A673 (cell line): ENCODE results near the gene ZNF486. TPM values are rescaled to one million over a fixed set of nuclear protein-coding genes. Genes with fewer than 3 reads are reported as not detected.
"Not testable (repeated sequence)": the region's sequence is repeated elsewhere in the genome, so short reads cannot be mapped to it uniquely, and the experiment has no call there.

ENCODE experiments used
- BruUV-seq: library from RNA; stranded (reverse); fragments of 400-500 nt; replicated peaks from 2 replicates; lab custom pipeline; 2021; lab: Mats Ljungman, UMichigan
- CTCF ChIA-PET: fragments of 300-600 bp; sonication (Branson Sonifier 250); formaldehyde crosslinking; loops from one replicate; lab custom pipeline; 2022; ENCODE audit warnings: antibody characterized with exemption; lab: Charles Lee
- POLR2A ChIA-PET: fragments of 300-600 bp; sonication (Branson Sonifier 250); formaldehyde crosslinking; loops from one replicate; lab custom pipeline; 2022; ENCODE audit warnings: antibody characterized with exemption; ENCODE audit not compliant: low non-redundant PET; lab: Charles Lee
- DNase-seq: peaks from one replicate; pipeline ENCODE4 v3.0.0-alpha.2; 2015; ENCODE audit warnings: low spot score
- H3K27ac ChIP-seq: fragments of 200-600 bp; sonication (generic); 2 replicates; pipeline ENCODE4 v1.5.1; 2016; ENCODE audit warnings: mixed run types, low read depth, mild to moderate bottlenecking, mixed read lengths, antibody characterized with exemption, low read length; ENCODE audit not compliant: poor library complexity, severe bottlenecking
- H3K27me3 ChIP-seq: fragments of 200-600 bp; sonication (generic); replicated peaks from 2 replicates; pipeline ENCODE4 v1.6.1; 2017; ENCODE audit warnings: mixed run types, low read depth, mild to moderate bottlenecking, mixed read lengths, antibody characterized with exemption, low read length; ENCODE audit not compliant: insufficient read depth, poor library complexity
- H3K36me3 ChIP-seq: fragments of 200-600 bp; sonication (generic); 2 replicates; pipeline ENCODE4 v1.6.1; 2016; ENCODE audit warnings: mixed run types, mild to moderate bottlenecking, mixed read lengths, antibody characterized with exemption, low read length; ENCODE audit not compliant: insufficient read depth, poor library complexity, severe bottlenecking
- H3K4me1 ChIP-seq: fragments of 200-600 bp; sonication (generic); 2 replicates; pipeline ENCODE4 v1.6.1; 2017; ENCODE audit warnings: mixed run types, mild to moderate bottlenecking, mixed read lengths, antibody characterized with exemption, low read length; ENCODE audit not compliant: insufficient read depth, poor library complexity, severe bottlenecking
- H3K4me3 ChIP-seq: fragments of 200-600 bp; sonication (generic); 2 replicates; pipeline ENCODE4 v1.5.1; 2016; ENCODE audit warnings: low read depth, mixed run types, mild to moderate bottlenecking, mixed read lengths, low read length; ENCODE audit not compliant: poor library complexity, severe bottlenecking
- H3K9me3 ChIP-seq: fragments of 200-600 bp; sonication (generic); 2 replicates; pipeline ENCODE4 v1.6.1; 2016; ENCODE audit warnings: mixed run types, low read depth, mild to moderate bottlenecking, mixed read lengths, antibody characterized with exemption, low read length; ENCODE audit not compliant: poor library complexity, severe bottlenecking
- CTCF ChIP-seq: fragments of 300-800, 200-600 bp; sonication (generic); conservative IDR thresholded peaks from 2 replicates; pipeline ENCODE4 v1.5.1; 2017; ENCODE audit warnings: low read depth, mild to moderate bottlenecking, antibody characterized with exemption, low read length, moderate library complexity, mixed read lengths
- EZH2 ChIP-seq: fragments of 200-600 bp; sonication (generic); IDR thresholded peaks from 2 replicates; pipeline ENCODE4 v1.6.1; 2017; ENCODE audit warnings: borderline replicate concordance, low read depth, mild to moderate bottlenecking, mixed read lengths, antibody characterized with exemption, low read length; ENCODE audit not compliant: poor library complexity, severe bottlenecking
- intact Hi-C: fragments of 100-400 bp; cut with micrococcal nuclease; formaldehyde crosslinking; loops from one replicate; pipeline ENCODE4 v1.10.0; 2022; ENCODE audit not compliant: unreplicated experiment
- total RNA-seq: library from RNA; stranded (reverse); gene quantifications from 2 replicates; pipeline ENCODE4 v1.2.3, GENCODE V29; 2021

The ZNF486 gene
- total RNA-seq, 1 experiment from 2014 or later = 0.92 TPM

DNA sequence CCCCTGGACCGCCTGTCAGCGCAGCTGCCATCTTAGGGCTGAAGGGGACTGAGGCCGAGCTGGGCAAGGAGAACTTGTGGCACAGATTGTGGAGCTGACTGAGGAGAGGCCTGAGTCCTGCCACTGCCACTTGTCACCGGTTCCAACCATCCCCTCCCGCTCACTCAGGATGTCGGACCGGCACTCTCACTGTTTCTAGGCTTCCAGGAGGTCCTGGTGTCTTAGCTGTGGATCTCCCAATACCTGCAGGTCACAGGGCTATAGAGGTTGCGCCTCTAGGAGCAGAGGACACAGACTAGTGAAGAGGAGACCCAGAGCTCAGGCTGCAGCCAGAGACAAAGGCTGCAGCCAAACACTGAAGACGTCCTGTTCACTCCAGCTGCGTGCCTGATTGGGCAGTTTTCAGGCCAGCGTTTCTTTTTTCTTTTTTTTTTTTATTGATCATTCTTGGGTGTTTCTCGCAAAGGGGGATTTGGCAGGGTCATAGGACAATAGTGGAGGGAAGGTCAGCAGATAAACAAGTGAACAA lies 15.3 kb upstream of the ZNF486 start:
- no TSS peak for BruUV-seq
- POLR2A ChIA-PET = no interaction called here
- Histone ChIP-seq H3K4me3 (no peak overlapping the region), H3K27me3 (no peaks in the 10 kb centered on the region), H3K9me3 (peaks cover 15% of the 10 kb centered on the region), H3K27ac (no peak overlapping the region), H3K36me3 (no peaks in the 10 kb centered on the region), H3K4me1 (no peaks in the 10 kb centered on the region)
- intact Hi-C loops = no loop called here
- CTCF ChIA-PET = no interaction called here
- no peak for DNase-seq
- no peak for TF ChIP-seq EZH2
- TF ChIP-seq CTCF = no peak

GRCh38 chr19:20152506-20152905 lies 14.5 kb upstream of the ZNF486 start:
- H3K27me3 ChIP-seq, BruUV-seq, H3K4me1 ChIP-seq, CTCF ChIA-PET, H3K27ac ChIP-seq, intact Hi-C loops, POLR2A ChIA-PET, H3K4me3 ChIP-seq, H3K36me3 ChIP-seq, DNase-seq, H3K9me3 ChIP-seq: not testable (repeated sequence)

DNA sequence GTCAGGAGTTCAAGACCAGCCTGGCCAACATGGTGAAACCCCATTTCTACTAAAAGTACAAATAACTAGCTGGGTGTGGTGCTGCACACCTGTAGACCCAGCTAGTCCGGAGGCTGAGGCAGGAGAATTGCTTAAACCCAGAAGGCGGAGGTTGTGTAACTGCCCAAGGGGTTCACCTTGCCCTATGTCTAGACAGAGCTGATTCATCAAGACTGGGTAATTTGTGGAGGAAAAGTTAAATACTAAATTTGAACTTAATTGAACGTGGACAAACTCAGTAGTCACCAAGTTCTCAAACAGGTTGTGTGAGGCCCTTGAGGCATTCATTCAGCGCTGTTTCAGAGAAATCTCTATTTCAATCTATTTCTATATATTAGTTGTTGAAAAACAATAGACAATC lies 13.7 kb upstream of the ZNF486 start:
- Histone ChIP-seq H3K27me3 (no peaks in the 10 kb centered on the region), H3K4me1 (no peaks in the 10 kb centered on the region), H3K27ac (no peak overlapping the region), H3K36me3 (no peaks in the 10 kb centered on the region), H3K9me3 (peaks cover 6% of the 10 kb centered on the region), H3K4me3 (no peak overlapping the region)
- intact Hi-C loops = no loop called here
- POLR2A ChIA-PET = no interaction called here
- no TSS peak for BruUV-seq
- CTCF ChIA-PET = no interaction called here
- TF ChIP-seq EZH2 (no peak), CTCF (no peak)
- DNase-seq = no peak

DNA sequence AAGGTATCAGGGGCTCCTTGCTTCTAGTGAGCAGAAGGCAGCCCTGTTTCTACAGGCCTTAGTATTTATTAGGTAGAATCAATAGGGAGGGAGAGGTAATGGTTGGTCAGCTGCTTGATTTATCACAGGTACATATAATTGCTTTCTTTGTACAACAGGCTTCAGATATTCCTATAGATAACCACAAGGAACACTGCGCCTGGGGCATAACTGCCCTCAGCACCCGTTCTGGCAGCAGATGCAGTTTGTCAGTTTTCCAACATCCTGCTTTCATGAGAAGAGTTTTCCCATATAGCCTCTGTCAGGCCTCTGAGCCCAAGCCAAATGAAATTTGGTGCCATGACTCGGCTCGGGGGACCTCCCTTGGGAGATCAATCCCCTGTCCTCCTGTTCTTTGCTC lies 12.4 kb upstream of the ZNF486 start:
- H3K9me3 ChIP-seq = peaks cover 6% of the 10 kb centered on the region
- no peak overlapping the region for H3K4me3 ChIP-seq
- ChIA-PET POLR2A (no interaction called here), CTCF (no interaction called here)
- no peaks in the 10 kb centered on the region for H3K36me3 ChIP-seq
- H3K27me3 ChIP-seq = no peaks in the 10 kb centered on the region
- no peak for TF ChIP-seq CTCF
- no peak for TF ChIP-seq EZH2
- no peak overlapping the region for H3K27ac ChIP-seq
- no peaks in the 10 kb centered on the region for H3K4me1 ChIP-seq
- intact Hi-C loops = no loop called here
- DNase-seq = no peak
- no TSS peak for BruUV-seq
